ENCODE data around the gene ZNF3.

- TF ChIP-seq POLR2AphosphoS5 (IDR thresholded peaks at IDR 0.05) (no peak), CTCF (IDR thresholded peaks at IDR 0.05) (no peak), POLR2A (IDR thresholded peaks at IDR 0.05) (no peak), EP300 (IDR thresholded peaks at IDR 0.05) (no peak)
Measured at GRCh38 chr7:100035876-100036275, 45.6 kb downstream of the ZNF3 start.
